GM19328 (cell line): ENCODE results near the gene PTPRN2.
"Not testable (repeated sequence)": the region's sequence is repeated elsewhere in the genome, so short reads cannot be mapped to it uniquely, and the experiment has no call there.

Experiments used
- ATAC-seq: cut with Tn5 transposase; IDR thresholded peaks from one replicate; pipeline ENCODE4 v1.9.1; 2021; ENCODE audit warnings: mild to moderate bottlenecking, moderate library complexity; ENCODE audit not compliant: unreplicated experiment

The PTPRN2 gene

DNA sequence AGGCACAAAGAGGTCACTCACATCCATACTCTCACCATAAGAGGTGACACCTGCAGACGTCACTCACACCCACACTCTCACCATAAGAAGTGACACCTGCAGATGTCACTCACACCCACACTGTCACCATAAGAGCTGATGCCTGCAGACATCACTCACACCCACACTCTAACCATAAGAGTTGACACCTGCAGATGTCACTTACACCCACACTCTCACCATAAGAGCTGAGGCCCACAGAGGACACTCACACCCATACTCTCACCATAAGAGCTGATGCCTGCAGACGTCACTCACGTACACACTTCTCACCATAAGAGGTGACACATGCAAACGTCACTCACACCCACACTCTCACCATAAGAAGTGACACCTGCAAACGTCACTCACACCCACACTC is 255.1 kb downstream of the PTPRN2 start:
- ATAC-seq = not testable (repeated sequence)

DNA sequence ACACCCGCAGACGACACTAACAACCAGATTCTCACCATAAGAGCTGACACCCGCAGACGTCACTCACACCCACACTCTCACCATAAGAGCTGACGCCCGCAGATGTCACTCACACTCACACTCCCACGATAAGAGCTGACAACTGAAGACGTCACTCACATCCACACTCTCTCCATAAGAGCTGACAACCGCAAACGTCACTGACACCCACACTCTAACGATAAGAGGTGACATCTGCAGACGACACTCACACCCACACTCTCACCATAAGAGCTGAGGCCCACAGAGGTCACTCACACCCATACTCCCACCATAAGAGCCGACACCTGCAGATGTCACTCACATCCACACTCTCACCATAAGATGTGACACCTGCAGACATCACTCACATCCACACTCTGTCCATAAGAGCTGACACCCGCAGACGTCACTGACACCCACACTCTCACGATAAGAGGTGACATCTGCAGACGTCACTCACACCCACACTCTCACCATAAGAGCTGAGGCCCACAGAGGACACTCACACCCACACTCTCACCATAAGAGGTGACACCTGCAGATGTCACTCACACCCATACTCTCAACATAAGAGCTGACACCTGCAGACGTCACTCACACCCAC is 255.7 kb downstream of the PTPRN2 start:
- ATAC-seq = not testable (repeated sequence)

DNA sequence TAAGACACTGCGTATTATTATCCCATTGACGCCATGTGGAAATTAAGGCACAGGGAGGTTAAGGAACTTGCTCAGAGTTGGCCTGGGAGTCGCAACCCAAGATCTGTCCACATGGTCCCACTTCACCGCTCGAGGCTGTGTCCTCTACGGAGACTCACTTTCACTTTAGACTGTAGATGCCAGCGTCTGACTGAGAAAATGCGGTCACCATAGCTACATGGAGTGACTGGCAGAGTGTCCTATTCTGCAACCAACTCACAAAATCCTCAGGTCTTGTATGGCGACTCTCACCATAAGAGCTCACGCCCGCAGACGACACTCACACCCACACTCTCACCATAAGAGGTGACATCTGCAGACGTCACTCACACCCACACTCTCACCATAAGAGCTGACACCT is 257.9 kb downstream of the PTPRN2 start:
- no peak for ATAC-seq

DNA sequence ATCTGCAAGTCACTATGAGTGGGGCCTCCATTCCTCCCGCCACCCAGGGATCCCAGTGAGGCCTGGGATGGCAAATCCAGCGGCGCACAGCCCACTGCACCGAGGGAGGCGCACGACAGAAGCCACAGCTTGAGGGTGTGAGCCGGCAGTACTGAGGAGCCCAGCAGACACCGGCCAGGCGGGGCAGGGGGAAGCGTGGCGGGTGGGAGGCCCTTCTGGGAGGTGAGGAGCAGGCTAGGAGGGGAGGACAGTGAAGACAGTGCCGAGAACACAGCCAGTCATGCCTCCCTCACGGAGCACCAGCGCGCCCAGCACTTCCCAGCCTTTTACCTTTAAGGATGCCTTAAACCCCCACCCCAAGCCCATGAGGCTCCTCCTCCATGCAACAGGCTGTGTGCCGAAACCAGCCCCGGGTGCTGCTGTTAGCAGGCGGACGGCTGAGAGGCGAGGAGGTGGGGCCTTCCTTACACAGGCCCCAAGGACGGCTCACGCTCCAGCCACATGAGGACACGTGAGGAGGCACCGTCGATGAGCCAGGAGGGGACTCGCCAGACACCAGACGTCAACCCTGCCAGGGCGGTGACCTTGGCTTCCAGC is 258.5 kb downstream of the PTPRN2 start:
- ATAC-seq = no peak

DNA sequence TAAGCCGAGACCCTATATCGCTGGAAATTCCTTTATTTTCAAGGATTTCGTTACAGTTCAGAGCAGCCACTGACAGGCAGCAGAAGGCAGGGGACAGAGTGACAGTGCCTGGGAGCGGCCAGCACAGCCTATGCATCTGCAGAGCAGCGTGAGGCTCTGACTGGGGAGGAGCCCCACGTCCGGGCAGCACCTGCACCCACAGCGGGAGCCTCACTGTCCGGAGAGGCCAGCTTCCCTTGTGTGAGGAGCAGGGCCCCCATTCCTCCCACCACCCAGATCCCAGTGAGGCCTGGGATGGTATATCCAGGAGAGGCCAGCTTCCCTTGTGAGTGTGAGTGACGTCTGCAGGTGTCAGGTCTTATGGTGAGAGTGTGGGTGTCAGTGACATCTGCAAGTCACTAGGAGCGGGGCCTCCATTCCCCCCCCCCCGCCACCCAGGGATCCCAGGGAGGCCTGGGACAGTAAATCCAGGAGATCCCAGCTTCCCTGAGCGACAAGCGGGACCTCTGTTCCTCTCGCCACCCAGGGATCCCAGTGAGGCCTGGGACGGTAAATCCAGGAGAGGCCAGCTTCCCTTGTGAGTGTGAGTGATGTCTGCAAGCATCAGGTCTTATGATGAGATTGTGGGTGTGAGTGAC is 259.1 kb downstream of the PTPRN2 start:
- ATAC-seq = no peak

DNA sequence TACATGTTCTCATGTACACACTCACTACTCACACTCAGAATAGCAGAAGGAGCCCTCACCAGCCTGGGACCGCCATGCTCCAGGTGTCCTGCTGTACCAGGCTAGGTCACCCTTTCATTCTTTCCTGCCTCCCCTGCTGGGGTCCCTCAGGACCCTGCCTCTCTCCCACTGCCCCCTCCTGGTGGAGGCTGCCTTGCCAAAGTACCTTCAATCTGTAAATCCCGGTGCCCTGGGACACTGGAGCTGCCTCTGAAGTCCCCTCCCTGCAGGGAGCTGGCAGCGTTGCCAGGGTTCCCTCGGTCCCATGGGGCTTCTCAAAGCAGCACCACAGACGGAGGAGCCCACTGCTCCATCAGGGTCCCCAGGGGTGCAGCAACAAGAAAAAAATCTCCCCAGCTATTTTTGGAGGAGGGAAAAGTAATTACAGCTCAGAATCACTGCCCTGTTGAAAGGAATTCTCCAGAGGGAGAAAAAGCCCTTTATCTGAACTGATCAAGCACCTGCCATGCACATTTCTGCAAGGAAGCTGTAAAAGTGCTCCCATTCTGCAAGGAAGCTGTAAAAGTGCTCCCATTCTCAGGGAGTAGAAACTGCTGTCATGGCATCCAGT is 259.9 kb downstream of the PTPRN2 start:
- ATAC-seq = no peak

DNA sequence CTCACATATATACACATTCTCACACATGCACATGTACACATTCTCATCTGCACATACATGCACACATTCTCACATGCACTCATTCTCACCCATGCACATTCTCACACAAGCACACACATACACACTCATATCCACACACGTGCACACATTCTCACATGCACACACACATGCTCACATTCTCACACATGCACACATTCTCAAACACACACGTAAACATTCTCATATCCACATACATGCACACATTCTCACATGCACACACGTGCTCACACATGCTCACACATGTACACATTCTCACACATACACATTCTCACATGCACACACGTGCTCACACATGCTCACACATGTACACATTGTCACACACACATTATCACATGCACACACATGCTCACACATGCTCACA is 260.6 kb downstream of the PTPRN2 start:
- no peak for ATAC-seq

DNA sequence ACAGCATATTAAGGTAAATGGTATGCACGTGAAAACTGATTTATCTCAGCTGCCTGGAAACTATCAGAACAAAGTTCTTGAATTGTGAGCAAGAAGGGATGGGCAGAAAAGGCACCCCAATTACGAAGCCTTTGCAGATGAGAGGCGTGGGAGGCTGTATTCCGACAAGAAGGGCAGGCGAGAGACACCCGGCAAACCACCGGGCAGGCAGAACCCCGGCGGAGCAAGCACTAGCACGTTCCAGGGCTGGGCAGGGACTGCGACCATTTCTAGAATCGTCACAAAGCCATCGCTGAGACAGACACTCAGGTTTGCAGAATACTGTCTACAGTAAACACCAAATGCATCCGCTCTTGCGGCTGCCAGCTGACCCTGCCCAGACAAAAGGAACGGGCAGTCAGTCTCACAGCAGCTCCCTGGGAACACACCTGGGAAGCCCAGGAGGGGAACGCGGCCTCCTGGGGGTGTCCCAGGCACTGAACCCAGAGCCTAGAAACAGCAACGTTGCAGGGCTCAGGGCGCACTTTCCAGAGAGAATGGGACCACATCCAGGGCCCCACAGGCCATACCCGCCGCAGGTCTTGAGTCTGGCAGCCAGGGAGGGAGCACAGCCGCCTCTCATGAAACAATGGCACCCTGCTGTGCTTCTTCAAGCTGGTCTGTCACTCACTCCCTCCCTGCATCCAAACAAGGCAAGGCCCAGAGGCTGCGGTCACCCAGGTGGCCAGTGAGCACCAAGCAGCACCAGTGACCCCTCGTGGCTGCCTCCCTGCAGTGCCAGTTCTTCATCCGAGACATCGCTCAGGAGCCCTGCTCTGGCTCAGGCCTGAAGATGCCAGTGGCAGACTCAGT is 261.9 kb downstream of the PTPRN2 start:
- ATAC-seq = no peak

DNA sequence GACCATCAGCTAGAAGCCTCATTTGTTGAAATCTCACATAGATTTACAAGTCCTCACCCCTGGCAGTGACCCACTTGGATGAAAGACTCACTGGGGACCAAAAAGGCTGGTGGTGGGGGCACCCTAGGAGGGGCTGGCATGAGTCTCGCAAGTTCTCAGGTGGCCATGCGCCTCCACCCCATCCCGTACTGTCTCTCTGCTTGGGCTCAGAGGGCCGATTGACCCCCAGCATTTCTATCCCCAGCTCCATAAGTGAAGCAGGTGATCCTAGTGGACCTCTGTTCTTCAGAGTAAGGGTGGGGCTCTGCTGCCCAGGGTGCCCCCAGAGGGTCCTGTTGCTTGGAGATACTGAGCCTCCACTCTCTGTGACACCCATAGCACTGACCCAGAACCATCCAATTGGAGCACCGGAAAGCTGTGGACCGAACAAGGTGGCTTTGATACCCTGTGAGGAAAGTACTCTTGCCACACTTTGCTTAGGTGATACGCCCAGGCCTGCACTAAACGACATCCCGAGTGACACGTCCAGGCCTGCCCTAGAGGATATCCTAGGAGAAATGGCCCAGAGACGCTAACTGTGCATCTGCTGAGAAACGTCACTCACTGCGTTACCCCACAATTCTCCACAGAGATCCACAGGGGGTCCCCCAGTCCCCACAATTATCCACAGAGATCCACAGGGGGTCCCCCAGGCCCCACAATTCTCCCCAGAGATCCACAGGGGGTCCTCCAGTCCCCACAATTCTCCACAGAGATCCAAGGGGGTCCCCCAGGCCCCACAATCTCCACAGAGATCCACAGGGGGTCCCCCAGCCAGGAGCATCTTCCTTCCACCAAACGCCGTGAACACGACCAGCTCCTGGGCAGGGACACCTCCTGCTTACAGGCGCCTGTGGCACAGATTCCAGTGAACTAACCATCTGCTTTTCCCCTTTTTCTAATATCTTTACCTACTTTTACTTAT is 262.9 kb downstream of the PTPRN2 start:
- no peak for ATAC-seq

DNA sequence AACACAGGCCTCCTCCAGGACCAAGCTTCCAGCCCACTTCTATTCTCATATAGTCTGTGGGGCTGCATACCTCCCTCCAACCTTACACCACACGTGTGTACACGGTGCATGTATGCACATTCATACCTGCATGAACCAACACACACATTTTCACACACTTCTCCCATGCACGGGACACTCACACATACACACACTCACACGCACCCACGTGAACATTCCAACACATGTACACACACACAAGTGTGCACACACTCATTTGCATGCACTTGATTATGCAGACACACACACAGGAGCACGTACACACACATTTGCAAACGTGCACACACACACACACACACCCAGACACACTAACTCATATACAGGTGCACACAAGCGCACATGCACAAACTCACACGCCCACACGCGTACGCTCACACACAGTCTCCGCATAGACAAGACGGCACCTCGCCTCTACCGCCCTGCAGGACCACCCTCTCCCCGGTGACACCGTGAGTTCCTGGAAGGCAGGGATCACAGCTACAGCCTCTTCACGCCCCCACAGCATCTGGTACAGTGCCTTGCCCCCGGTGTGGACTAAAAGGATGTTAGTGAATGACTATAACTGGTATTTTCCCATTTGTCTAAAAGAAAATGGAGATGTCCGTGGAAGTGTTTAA is 263.8 kb downstream of the PTPRN2 start:
- ATAC-seq = no peak

DNA sequence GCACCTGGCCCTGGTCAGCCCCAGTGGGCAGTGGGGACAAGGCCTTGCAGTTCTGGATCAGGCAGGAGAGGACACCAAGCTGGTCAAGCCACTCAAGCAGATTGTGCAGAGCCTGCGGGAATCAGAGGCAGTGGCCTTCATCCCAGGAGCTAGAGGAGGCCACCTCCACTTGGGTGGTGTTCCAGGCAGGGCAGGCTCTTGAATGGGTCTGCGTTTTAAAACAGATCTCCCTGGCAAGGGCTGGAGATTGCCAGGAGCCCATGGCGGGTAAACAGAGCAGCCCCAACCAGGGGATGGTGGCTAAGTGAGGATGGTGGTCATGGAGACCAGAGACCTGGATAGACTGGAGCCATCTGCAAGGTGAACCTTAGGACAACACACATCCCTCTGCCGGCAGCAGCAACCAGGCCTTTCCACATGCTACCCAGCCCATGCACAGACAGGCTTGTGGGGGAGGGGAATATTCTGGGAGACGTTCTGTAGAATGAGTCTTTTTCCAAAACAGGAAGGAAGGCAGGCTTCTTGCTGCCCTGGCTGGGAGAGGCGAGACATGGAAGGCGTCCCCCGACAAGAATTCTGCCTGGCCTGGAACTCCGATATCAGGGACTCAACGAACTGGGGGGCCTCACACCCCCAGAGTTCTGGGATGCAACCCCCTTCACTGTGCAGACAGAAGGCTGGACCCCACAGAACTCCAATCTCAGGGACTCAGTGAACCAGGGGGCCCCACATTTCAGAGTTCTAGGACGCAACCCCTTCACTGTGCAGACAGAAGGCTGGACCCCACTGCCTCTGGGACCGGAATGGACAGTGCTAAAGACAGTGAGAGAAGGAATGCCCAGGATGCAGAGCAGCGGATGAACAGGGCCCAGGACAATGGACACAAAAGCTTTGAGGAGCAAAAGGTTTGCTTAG is 264.8 kb downstream of the PTPRN2 start:
- ATAC-seq = no peak

DNA sequence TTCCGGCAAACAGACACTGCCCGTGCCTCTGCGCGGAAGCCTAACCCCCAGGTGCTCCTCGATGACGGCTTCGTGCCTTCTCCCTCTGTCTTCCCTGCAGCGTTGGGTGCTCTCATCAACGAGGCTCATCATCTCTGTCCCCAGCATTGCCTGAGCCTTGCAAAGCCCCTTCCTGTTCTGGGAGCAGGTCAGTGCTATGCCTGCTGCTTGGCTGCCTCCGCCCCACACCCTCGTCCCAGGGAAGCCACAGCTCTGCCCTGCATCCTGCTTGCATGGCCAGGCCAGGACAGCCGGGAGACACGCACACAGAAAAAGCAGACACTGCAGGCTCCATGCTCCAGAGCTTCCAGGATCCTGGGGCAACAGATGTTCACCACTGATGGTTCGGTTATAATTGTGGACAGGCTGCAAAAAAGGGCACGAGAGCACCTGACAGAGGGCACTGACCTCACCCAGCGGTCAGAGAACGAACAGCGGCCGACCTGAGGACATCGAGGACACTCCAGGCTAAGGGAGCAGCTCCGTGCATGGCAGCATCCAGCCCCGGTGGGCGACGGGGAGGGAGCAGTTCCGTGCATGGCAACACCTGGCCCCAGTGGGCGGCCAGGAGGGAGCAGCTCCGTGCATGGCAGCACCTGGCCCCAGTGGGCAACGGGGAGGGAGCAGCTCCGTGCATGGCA is 265.5 kb downstream of the PTPRN2 start:
- ATAC-seq = no peak

DNA sequence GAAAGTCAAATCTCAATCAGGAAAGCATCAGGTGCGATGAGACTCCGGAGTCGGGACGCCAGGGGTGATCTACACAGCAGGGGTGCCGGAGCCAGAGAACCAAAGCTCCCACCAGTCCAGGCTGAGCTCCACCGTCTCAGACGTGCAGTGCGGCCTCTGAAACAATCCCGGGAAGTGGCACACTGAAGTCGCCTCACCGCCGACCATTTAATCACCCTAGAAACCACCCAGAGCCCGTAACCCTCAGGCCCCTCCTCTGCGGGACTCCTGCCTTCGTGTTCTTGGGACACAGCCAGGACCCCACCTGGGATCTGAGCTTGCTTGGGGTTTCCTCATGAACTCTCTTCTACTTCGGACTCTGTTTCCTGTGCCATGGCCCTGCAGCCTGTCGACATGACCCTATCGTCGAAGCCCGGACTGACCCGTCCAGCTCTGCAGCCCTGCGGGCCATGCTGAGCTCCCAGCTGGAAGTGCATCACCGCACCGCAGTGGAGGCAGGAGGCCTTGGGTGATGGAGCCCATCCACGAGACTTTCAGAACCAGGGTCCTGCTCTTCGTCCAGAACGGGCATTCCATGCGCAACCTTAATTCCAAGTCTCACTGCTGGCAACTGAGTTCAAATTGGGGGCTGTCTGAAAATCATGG is 266.4 kb downstream of the PTPRN2 start:
- no peak for ATAC-seq

DNA sequence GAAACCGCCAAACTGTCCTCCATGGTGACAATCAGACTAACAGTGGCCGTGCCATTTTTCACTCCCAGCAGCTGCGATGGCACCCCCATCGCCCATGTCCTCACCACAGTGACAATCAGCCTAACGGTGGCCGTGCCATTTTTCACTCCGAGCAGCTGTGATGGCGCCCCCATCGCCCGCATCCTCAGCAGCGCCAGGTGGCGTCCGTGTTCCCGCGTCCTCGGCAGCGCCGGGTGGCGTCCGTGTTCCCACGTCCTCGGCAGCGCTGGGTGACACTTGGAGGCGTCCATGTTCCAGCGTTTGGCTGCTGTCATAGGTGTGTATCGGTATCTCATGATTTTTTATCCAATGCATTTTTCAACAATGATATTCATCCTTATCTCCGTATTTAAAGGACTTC is 267.3 kb downstream of the PTPRN2 start:
- no peak for ATAC-seq

DNA sequence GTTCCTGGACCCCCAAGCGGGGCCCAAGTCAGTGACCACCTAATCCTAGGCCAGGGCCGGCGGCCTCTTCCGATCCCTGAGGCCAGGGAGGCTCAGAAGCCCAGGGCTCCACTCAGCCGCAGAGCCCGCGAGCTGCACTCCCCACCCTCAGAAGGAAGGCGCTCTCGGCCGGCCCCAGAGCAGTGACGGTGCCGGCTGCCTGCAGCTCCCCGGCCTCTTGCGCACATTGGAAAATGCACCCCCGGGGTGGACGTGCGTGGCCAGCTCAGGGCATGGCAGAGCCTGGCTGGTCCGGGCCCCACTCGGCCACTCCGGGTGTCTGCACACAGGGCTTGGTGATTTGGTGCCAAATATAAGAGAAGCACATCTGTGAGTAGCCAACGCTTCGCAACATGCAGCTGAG is 269.1 kb downstream of the PTPRN2 start:
- ATAC-seq = no peak

DNA sequence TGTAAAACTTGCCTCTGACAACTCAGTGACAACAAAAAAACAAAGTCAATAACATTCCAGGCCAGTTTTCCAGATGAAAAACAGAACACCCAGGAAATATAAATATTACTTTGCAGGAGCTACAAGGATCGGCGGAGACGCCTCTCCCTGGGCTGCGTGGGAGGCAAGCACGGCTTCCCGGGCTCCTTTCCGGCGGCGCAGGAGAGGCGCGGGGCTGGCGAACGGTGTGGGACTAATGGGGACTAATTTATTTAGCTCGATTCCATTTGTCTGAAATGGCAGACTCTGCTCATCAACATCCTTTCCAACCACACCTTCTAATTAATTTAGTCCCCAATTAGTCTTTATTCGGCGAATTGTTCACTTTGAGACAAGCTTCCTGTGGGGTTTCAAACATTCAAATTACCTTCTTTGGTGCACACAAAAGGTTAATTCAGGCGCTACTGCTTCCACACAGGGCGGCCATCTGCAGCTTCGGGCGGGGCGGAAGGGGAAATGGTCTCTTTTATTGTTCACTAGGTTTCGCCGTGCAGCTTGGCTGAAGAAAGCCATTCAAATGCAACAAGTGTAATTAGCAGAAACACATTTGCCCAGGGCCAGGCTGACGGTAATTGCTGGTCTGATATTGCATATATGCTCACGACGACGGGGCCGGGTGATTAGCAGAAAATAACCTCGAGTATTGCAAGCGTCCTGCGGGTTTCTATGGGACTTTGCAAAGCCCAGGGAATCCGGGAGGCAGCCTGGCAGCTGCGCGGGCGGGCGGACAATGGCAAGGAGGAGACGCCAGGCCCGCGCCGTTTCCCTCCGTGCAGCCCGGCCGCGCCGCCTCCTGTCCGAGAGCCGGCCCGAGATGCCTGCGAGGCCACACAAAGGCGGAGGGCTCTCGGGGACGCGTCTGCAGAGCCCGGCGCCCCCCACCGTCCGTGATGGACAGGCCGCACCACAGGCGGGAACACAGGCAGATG is 270.1 kb downstream of the PTPRN2 start:
- no peak for ATAC-seq
